Endothelial cell of umbilical vein (primary cell): ENCODE results near the gene TPCN1. TPM values are rescaled to one million over a fixed set of nuclear protein-coding genes. Genes with fewer than 3 reads are reported as not detected.
A peak's percentile ranks its signal among the peaks of the same experiment; 100 is the strongest.

ENCODE experiments used
- BruUV-seq: library from RNA; stranded (reverse); fragments of 400-500 nt; replicated peaks from 2 replicates; lab custom pipeline; 2021; lab: Mats Ljungman, UMichigan
- CTCF ChIA-PET: fragments of 300-600, 350-600 bp; sonication (Branson Sonifier 250); formaldehyde crosslinking; loops from one replicate; lab custom pipeline; 2021; ENCODE audit warnings: antibody characterized with exemption, inconsistent platforms; lab: Charles Lee
- POLR2A ChIA-PET: fragments of 300-600, 350-600 bp; sonication (Branson Sonifier 250); formaldehyde crosslinking; loops from one replicate; lab custom pipeline; 2021; ENCODE audit warnings: antibody characterized with exemption, inconsistent platforms; lab: Charles Lee
- DNase-seq: peaks from one replicate; pipeline ENCODE4 v3.0.0-alpha.2; 2011; ENCODE audit warnings: low read depth, low spot score
- FAIRE-seq: peaks from 2 replicates; lab custom pipeline; 2011; peaks lifted over from hg19 to GRCh38; lab: Jason Lieb, UNC
- H2AFZ ChIP-seq: 2 replicates; pipeline ENCODE4 v1.6.0; 2012; ENCODE audit warnings: low read depth, low read length, control low read depth, inconsistent platforms
- H3K27ac ChIP-seq: 2 replicates; pipeline ENCODE4 v1.5.1; 2011; ENCODE audit warnings: low read depth, mild to moderate bottlenecking, control low read depth, low read length, moderate library complexity; ENCODE audit not compliant: insufficient read depth
- H3K27me3 ChIP-seq, 2 experiments: 2 replicates each; pipeline versions ENCODE4 v1.6.0 to v1.6.1; 2011; ENCODE audit warnings: low read length in 2 of 2, mixed read lengths in 1 of 2; ENCODE audit not compliant: control insufficient read depth in 2 of 2, insufficient read depth in 2 of 2
- H3K36me3 ChIP-seq, 2 experiments: 2 replicates in 1 of 2; 3 replicates in 1 of 2; pipeline ENCODE4 v1.5.1; 2011; ENCODE audit warnings: low read length in 2 of 2, mild to moderate bottlenecking in 1 of 2, moderate library complexity in 1 of 2; ENCODE audit not compliant: control insufficient read depth in 2 of 2, insufficient read depth in 2 of 2; ENCODE audit errors: extremely low read depth in 1 of 2
- H3K4me1 ChIP-seq: 3 replicates; pipeline ENCODE4 v1.5.1; 2011; ENCODE audit warnings: mild to moderate bottlenecking, low read length; ENCODE audit not compliant: control insufficient read depth, insufficient read depth; ENCODE audit errors: extremely low read depth
- H3K4me2 ChIP-seq: 2 replicates; pipeline ENCODE4 v1.6.1; 2011; ENCODE audit warnings: low read length, control low read depth, mixed read lengths; ENCODE audit not compliant: insufficient read depth
- H3K4me3 ChIP-seq, 3 experiments: fragments of 200-600 bp in 1 of 3; sonication (generic), shearing (Covaris generic) in 1 of 3; replicated peaks in 1 of 3; 2 replicates each; pipeline ENCODE4 v1.5.1; 2011 to 2016; ENCODE audit warnings: control low read depth in 3 of 3, low read length in 3 of 3, mild to moderate bottlenecking in 2 of 3, inconsistent platforms in 1 of 3, low read depth in 1 of 3, moderate library complexity in 1 of 3; ENCODE audit not compliant: insufficient read depth in 1 of 3
- H3K79me2 ChIP-seq: 2 replicates; pipeline ENCODE4 v1.6.0; 2012; ENCODE audit warnings: low read length, inconsistent platforms; ENCODE audit not compliant: control insufficient read depth, insufficient read depth
- H3K9ac ChIP-seq: replicated peaks from 2 replicates; pipeline ENCODE3; 2011; ENCODE audit warnings: low read length, control low read depth; ENCODE audit not compliant: insufficient read depth; ENCODE audit errors: extremely low read depth
- H3K9me1 ChIP-seq: replicated peaks from 3 replicates; pipeline ENCODE4 v1.6.0; 2011; ENCODE audit warnings: mild to moderate bottlenecking, low read length; ENCODE audit not compliant: control insufficient read depth, insufficient read depth; ENCODE audit errors: extremely low read depth
- H3K9me3 ChIP-seq: replicated peaks from 2 replicates; pipeline ENCODE4 v1.5.1; 2012; ENCODE audit warnings: low read length, inconsistent platforms; ENCODE audit not compliant: control insufficient read depth, insufficient read depth
- H4K20me1 ChIP-seq: replicated peaks from 2 replicates; pipeline ENCODE3; 2011; ENCODE audit warnings: mild to moderate bottlenecking, low read length; ENCODE audit not compliant: control insufficient read depth, insufficient read depth; ENCODE audit errors: extremely low read depth
- CTCF ChIP-seq, 2 donors: IDR thresholded peaks; 1 replicate in 1 of 2; 2 replicates in 1 of 2; pipeline ENCODE4 v1.5.1; 2011; ENCODE audit warnings: low read length in 2 of 2, mild to moderate bottlenecking in 2 of 2, moderate library complexity in 2 of 2, control low read depth in 1 of 2, inconsistent platforms in 1 of 2, low read depth in 1 of 2; ENCODE audit not compliant: insufficient read depth in 1 of 2; ENCODE audit errors: extremely low read depth in 1 of 2
- EZH2 ChIP-seq: IDR thresholded peaks from 2 replicates; pipeline ENCODE4 v1.6.1; 2012; ENCODE audit warnings: borderline replicate concordance, low read depth, mild to moderate bottlenecking, moderate library complexity, low read length, inconsistent platforms; ENCODE audit not compliant: severe bottlenecking
- FOS ChIP-seq: IDR thresholded peaks from 2 replicates; pipeline ENCODE4 v1.6.1; 2011; ENCODE audit warnings: mild to moderate bottlenecking, low read length, moderate library complexity, borderline replicate concordance; ENCODE audit not compliant: insufficient read depth
- GATA2 ChIP-seq: IDR thresholded peaks from 2 replicates; pipeline ENCODE4 v1.7.0; 2011; ENCODE audit warnings: low read depth, mild to moderate bottlenecking, moderate library complexity, mixed read lengths, low read length; ENCODE audit not compliant: insufficient read length, insufficient read depth
- JUN ChIP-seq: IDR thresholded peaks from 2 replicates; pipeline ENCODE4 v1.6.1; 2011; ENCODE audit warnings: borderline replicate concordance, low read depth; ENCODE audit not compliant: insufficient read length, insufficient read depth
- MYC ChIP-seq: IDR thresholded peaks from one replicate; pipeline ENCODE4 v1.6.1; 2011; ENCODE audit warnings: mild to moderate bottlenecking, low read depth, low read length
- POLR2A ChIP-seq: IDR thresholded peaks from 2 replicates; pipeline ENCODE4 v1.6.1; 2012; ENCODE audit warnings: low read depth, mild to moderate bottlenecking, control low read depth, low read length
- POLR2AphosphoS5 ChIP-seq: IDR thresholded peaks from 2 replicates; pipeline ENCODE4 v1.6.1; 2012; ENCODE audit warnings: low read depth, mild to moderate bottlenecking, control low read depth, low read length, moderate library complexity; ENCODE audit not compliant: insufficient read depth
- dilution Hi-C: fragments of 300-500 bp; cut with MboI; formaldehyde crosslinking; loops from one replicate; pipeline ENCODE4 v1.15.0; 2019; ENCODE audit warnings: low sequenced_read_pairs; ENCODE audit not compliant: extremely low pct_ligation_motif_present
- intact Hi-C: fragments of 100-400 bp; cut with micrococcal nuclease; formaldehyde crosslinking; loops from one replicate; pipeline ENCODE4 v1.10.0; 2022
- polyA plus RNA-seq, 4 experiments: library from polyadenylated mRNA; depleted of rRNA in 3 of 4; stranded (reverse) in 3 of 4; unstranded in 1 of 4; fragments of >200 nt; gene quantifications; 2 replicates each; pipeline versions ENCODE4 v1.2.1 to v1.2.3, GENCODE V29; 2011 to 2012; ENCODE audit warnings: missing spikeins in 1 of 4
- total RNA-seq: library from RNA; stranded (reverse); gene quantifications from 2 replicates; pipeline ENCODE4 v1.2.3, GENCODE V29; 2021
- TF ChIP-seq, protein P1 (sequence below): IDR thresholded peaks from 2 replicates; pipeline ENCODE4 v1.6.1; 2011; ENCODE audit not compliant: insufficient read depth, insufficient read length

Gene TPCN1
- total and polyA plus RNA-seq, 2 donors (not counting 3 experiments of a cell fraction or from before 2014, with no cell fraction given), result 19.5 to 28.3 TPM

- no peaks in the 10 kb centered on the region for H4K20me1 ChIP-seq
- H3K27ac ChIP-seq, result peak overlapping the region; percentile 62
- no peak overlapping the region for H3K4me3 ChIP-seq
- H3K36me3 ChIP-seq, result peaks cover 0 to 15% of the 10 kb centered on the region in 2 experiments
- FAIRE-seq (no peak), DNase-seq (no peak)
- H2AFZ ChIP-seq, result no peak overlapping the region
- dilution Hi-C loops (no loop called here), intact Hi-C loops (no loop called here)
- ChIA-PET CTCF (interaction anchor here (1.4 kb wide), 1 partner anchor 9 kb away, joined by 3 read pairs; no protein-coding TSS in a partner anchor), POLR2A (interaction anchor here (1.4 kb wide), 1 partner anchor 11 kb away, joined by 5 read pairs; the partner anchor contains the start of gene TPCN1)
- no peaks in the 10 kb centered on the region for H3K9me1 ChIP-seq
- TF ChIP-seq GATA2 (no peak), CTCF (IDR thresholded peaks at IDR 0.05; ENCODE audit: extremely low read depth in 1 of 2, insufficient read depth in 1 of 2, low read depth in 1 of 2, low read length in 2 of 2) (no peak), POLR2AphosphoS5 (no peak), MYC (no peak), FOS (no peak), JUN (no peak), EZH2 (no peak), POLR2A (no peak)
- TF ChIP-seq, protein P1, sequence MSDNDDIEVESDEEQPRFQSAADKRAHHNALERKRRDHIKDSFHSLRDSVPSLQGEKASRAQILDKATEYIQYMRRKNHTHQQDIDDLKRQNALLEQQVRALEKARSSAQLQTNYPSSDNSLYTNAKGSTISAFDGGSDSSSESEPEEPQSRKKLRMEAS, result no peak
- no peaks in the 10 kb centered on the region for H3K27me3 ChIP-seq
- H3K4me1 ChIP-seq, result peaks cover 39% of the 10 kb centered on the region
- TSS peak; percentile 81 for BruUV-seq
- no peaks in the 10 kb centered on the region for H3K79me2 ChIP-seq
- no peak overlapping the region for H3K4me2 ChIP-seq
- no peaks in the 10 kb centered on the region for H3K9me3 ChIP-seq
- H3K9ac ChIP-seq, result no peak overlapping the region
Measured at GRCh38 chr12:113232089-113232839, 11.0 kb downstream of the TPCN1 start.
